GM12878 (cell line): ENCODE data around the gene SULT2B1. TPM values are rescaled to one million over a fixed set of nuclear protein-coding genes. Genes with fewer than 3 reads are reported as not detected.

Source experiments
- BMI1 ChIP-seq: fragments of 450-650 bp; IDR thresholded peaks from 2 replicates; pipeline ENCODE4 v1.6.1; 2016; ENCODE audit warnings: mild to moderate bottlenecking, moderate library complexity, borderline replicate concordance
- EED ChIP-seq: sonication (generic); IDR thresholded peaks from 2 replicates; pipeline ENCODE4 v1.6.1; 2016; ENCODE audit warnings: antibody characterized with exemption, low read depth
- ETV6 ChIP-seq, 2 experiments: fragments of 450-650 bp in 1 of 2; IDR thresholded peaks in 1 of 2; conservative IDR thresholded peaks in 1 of 2; 2 replicates each; pipeline ENCODE4 v1.6.1; 2014; ENCODE audit warnings: antibody characterized with exemption in 1 of 2, borderline replicate concordance in 1 of 2, low read depth in 1 of 2, mild to moderate bottlenecking in 1 of 2, moderate library complexity in 1 of 2
- IKZF2 ChIP-seq, 2 experiments: fragments of 450-650 bp; IDR thresholded peaks; 2 replicates each; pipeline ENCODE4 v1.6.1; 2017; ENCODE audit warnings: mild to moderate bottlenecking in 2 of 2, moderate library complexity in 2 of 2
- JUNB ChIP-seq: IDR thresholded peaks from 2 replicates; pipeline ENCODE4 v1.6.1; 2016; ENCODE audit warnings: antibody characterized with exemption, mild to moderate bottlenecking
- KAT2A ChIP-seq: conservative IDR thresholded peaks from 2 replicates; pipeline ENCODE4 v1.6.1; 2011; ENCODE audit warnings: low read depth, low read length; ENCODE audit not compliant: control insufficient read depth
- MXI1 ChIP-seq: fragments of 150-350 bp; IDR thresholded peaks from 2 replicates; pipeline ENCODE4 v1.6.1; 2011; ENCODE audit warnings: low read depth, mild to moderate bottlenecking, inconsistent platforms, low read length, improper control_type of control experiment
- NBN ChIP-seq: fragments of 450-650 bp; IDR thresholded peaks from 2 replicates; pipeline ENCODE4 v1.6.1; 2016
- NR2F1 ChIP-seq: fragments of 450-650 bp; conservative IDR thresholded peaks from 2 replicates; pipeline ENCODE4 v1.6.1; 2017; ENCODE audit warnings: mild to moderate bottlenecking
- POLR2A ChIP-seq: IDR thresholded peaks from 2 replicates; pipeline ENCODE4 v1.6.1; 2011; ENCODE audit warnings: low read depth, mild to moderate bottlenecking, low read length
- POLR2AphosphoS5 ChIP-seq: IDR thresholded peaks from 2 replicates; pipeline ENCODE4 v1.6.1; 2011; ENCODE audit warnings: mild to moderate bottlenecking, low read length, inconsistent platforms
- POU2F2 ChIP-seq: IDR thresholded peaks from 3 replicates; pipeline ENCODE4 v1.6.1; 2011; ENCODE audit warnings: low read depth, mild to moderate bottlenecking, low read length, borderline replicate concordance
- SMARCA5 ChIP-seq: fragments of 450-650 bp; IDR thresholded peaks from 2 replicates; pipeline ENCODE4 v1.6.1; 2017; ENCODE audit warnings: mild to moderate bottlenecking
- ZNF207 ChIP-seq: fragments of 450-650 bp; IDR thresholded peaks from 2 replicates; pipeline ENCODE4 v1.6.1; 2014; ENCODE audit warnings: antibody characterized with exemption, mild to moderate bottlenecking, borderline replicate concordance
- polyA plus RNA-seq, 11 experiments: library from polyadenylated mRNA; depleted of rRNA in 4 of 11; unstranded in 6 of 11; stranded (reverse) in 5 of 11; fragments of >200 nt; fragmentation: Nextera tagmentation in 4 of 11; fragmentation: Illumina TruSeq in 1 of 11; extraction: Ambion mirVana in 4 of 11; extraction: Trizol in 1 of 11; gene quantifications; 1 replicate in 1 of 11; 2 replicates in 10 of 11; pipeline versions ENCODE4 v1.2.1 to v1.2.3, GENCODE V29; 2011 to 2016; ENCODE audit warnings: inconsistent platforms in 2 of 11, missing spikeins in 2 of 11, low read depth in 1 of 11
- total RNA-seq, 4 experiments: library from RNA; depleted of rRNA in 3 of 4; stranded (reverse); fragments of >200 nt in 3 of 4; fragmentation: Illumina TruSeq in 1 of 4; extraction: Trizol in 1 of 4; gene quantifications; 2 replicates each; pipeline versions ENCODE4 v1.2.1 to v1.2.3, GENCODE V29; 2013 to 2021
- TF ChIP-seq, protein P1 (sequence below): fragments of 450-650 bp; formaldehyde crosslinking; IDR thresholded peaks from 2 replicates; pipeline ENCODE4 v1.4.0; 2022; ENCODE audit warnings: mild to moderate bottlenecking, moderate library complexity
- TF ChIP-seq, protein P2 (sequence below): fragments of 450-650 bp; IDR thresholded peaks from 2 replicates; pipeline ENCODE4 v1.6.1; 2017; ENCODE audit warnings: low read depth, mild to moderate bottlenecking, moderate library complexity
- TF ChIP-seq, protein P3 (sequence below): fragments of 450-650 bp; IDR thresholded peaks from 2 replicates; pipeline ENCODE4 v1.6.1; 2017; ENCODE audit warnings: mild to moderate bottlenecking, low read depth, inconsistent platforms; ENCODE audit not compliant: poor library complexity, severe bottlenecking
- TF ChIP-seq, protein P4 (sequence below): fragments of 150-350 bp; IDR thresholded peaks from 2 replicates; pipeline ENCODE4 v1.6.1; 2014; ENCODE audit warnings: mild to moderate bottlenecking, low read depth, low read length
- TF ChIP-seq, protein P5 (sequence below): fragments of 450-650 bp; conservative IDR thresholded peaks from 2 replicates; pipeline ENCODE4 v1.6.1; 2017; ENCODE audit warnings: mild to moderate bottlenecking, moderate library complexity

Gene SULT2B1
- total and polyA plus RNA-seq, 10 of the 15 experiments (the other 5 are each of a cell fraction or from before 2014, with no cell fraction given) = 0.11 to 0.14 TPM; not detected in 8

DNA sequence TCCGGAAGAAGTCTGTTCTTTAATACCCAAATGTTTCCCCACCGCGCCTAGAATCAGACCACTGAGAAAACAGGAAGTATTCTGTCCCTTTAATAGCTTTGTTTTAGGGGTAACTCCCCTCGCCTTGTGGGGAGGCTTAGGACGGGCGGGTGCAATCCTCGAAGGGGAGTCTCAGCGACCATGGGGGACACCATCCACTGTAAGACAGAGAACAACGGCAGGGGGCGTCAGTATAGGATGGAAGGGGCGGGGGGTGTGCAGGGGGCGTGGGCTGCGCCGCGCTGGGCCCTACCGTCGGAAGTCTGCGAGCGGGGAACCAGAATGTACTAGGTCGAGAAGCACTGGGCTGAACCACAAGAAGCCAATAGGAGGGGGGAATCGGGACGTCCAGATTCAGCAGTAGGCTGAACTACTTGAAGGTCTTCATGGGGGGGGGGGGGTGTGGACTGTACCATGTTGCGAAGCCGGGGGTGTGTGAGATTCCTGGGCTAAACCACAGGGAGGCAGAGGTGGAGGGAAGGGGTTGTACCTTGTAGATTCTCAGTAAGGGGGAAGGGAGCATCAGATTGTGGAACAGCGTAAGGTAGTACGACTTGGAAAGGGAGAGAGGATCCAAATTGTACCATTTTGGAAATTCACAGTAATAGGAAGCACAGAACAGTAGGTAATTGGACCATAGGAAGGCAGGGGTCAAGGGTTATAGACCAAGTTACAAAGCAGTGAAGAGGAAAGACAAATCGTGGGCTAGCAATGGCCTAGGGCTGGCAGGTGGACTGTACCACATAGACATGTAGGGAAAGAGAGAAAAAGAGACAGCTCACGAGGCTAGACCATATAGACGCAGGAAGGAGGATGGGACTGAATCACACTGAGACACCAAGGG lies 86.2 kb downstream of the SULT2B1 start (continued):
- TF ChIP-seq, protein P1, sequence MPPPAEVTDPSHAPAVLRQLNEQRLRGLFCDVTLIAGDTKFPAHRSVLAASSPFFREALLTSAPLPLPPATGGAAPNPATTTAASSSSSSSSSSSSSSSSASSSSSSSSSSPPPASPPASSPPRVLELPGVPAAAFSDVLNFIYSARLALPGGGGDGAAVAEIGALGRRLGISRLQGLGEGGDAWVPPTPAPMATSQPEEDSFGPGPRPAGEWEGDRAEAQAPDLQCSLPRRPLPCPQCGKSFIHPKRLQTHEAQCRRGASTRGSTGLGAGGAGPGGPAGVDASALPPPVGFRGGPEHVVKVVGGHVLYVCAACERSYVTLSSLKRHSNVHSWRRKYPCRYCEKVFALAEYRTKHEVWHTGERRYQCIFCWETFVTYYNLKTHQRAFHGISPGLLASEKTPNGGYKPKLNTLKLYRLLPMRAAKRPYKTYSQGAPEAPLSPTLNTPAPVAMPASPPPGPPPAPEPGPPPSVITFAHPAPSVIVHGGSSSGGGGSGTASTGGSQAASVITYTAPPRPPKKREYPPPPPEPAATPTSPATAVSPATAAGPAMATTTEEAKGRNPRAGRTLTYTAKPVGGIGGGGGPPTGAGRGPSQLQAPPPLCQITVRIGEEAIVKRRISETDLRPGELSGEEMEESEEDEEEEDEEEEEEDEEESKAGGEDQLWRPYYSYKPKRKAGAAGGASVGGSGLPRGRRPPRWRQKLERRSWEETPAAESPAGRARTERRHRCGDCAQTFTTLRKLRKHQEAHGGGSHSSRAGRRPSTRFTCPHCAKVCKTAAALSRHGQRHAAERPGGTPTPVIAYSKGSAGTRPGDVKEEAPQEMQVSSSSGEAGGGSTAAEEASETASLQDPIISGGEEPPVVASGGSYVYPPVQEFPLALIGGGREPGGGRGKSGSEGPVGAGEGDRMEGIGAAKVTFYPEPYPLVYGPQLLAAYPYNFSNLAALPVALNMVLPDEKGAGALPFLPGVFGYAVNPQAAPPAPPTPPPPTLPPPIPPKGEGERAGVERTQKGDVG = no peak
- TF ChIP-seq BMI1 (no peak), ZNF207 (0 out of 2 replicates have a peak, but pooled peaks have one; percentile 47), SMARCA5 (0 out of 2 replicates have a peak, but pooled peaks have one; percentile 22), ETV6 (conservative IDR thresholded peaks at IDR 0.05 in 1 of 2, IDR thresholded peaks at IDR 0.05 in 1 of 2; ENCODE audit: borderline replicate concordance in 1 of 2, low read depth in 1 of 2) (no peak), POU2F2 (peak; percentile 17; the same call in 1 of the 3 replicates), POLR2AphosphoS5 (peak; percentile 82), NBN (peak; percentile 35), EED (no peak), JUNB (no peak), NR2F1 (peak; percentile 80), MXI1 (0 out of 2 replicates have a peak, but pooled peaks have one; percentile 8), KAT2A (no peak), POLR2A (peak; percentile 78), IKZF2 (IDR thresholded peaks at IDR 0.05) (peak; percentile 1 to 27; a peak in 3 of 4 replicates)
- TF ChIP-seq, protein P2, sequence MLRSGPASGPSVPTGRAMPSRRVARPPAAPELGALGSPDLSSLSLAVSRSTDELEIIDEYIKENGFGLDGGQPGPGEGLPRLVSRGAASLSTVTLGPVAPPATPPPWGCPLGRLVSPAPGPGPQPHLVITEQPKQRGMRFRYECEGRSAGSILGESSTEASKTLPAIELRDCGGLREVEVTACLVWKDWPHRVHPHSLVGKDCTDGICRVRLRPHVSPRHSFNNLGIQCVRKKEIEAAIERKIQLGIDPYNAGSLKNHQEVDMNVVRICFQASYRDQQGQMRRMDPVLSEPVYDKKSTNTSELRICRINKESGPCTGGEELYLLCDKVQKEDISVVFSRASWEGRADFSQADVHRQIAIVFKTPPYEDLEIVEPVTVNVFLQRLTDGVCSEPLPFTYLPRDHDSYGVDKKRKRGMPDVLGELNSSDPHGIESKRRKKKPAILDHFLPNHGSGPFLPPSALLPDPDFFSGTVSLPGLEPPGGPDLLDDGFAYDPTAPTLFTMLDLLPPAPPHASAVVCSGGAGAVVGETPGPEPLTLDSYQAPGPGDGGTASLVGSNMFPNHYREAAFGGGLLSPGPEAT = peak; percentile 61
- TF ChIP-seq, protein P3, sequence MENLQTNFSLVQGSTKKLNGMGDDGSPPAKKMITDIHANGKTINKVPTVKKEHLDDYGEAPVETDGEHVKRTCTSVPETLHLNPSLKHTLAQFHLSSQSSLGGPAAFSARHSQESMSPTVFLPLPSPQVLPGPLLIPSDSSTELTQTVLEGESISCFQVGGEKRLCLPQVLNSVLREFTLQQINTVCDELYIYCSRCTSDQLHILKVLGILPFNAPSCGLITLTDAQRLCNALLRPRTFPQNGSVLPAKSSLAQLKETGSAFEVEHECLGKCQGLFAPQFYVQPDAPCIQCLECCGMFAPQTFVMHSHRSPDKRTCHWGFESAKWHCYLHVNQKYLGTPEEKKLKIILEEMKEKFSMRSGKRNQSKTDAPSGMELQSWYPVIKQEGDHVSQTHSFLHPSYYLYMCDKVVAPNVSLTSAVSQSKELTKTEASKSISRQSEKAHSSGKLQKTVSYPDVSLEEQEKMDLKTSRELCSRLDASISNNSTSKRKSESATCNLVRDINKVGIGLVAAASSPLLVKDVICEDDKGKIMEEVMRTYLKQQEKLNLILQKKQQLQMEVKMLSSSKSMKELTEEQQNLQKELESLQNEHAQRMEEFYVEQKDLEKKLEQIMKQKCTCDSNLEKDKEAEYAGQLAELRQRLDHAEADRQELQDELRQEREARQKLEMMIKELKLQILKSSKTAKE = peak; percentile 62
- TF ChIP-seq, protein P4, sequence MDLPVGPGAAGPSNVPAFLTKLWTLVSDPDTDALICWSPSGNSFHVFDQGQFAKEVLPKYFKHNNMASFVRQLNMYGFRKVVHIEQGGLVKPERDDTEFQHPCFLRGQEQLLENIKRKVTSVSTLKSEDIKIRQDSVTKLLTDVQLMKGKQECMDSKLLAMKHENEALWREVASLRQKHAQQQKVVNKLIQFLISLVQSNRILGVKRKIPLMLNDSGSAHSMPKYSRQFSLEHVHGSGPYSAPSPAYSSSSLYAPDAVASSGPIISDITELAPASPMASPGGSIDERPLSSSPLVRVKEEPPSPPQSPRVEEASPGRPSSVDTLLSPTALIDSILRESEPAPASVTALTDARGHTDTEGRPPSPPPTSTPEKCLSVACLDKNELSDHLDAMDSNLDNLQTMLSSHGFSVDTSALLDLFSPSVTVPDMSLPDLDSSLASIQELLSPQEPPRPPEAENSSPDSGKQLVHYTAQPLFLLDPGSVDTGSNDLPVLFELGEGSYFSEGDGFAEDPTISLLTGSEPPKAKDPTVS = no peak
- TF ChIP-seq, protein P5, sequence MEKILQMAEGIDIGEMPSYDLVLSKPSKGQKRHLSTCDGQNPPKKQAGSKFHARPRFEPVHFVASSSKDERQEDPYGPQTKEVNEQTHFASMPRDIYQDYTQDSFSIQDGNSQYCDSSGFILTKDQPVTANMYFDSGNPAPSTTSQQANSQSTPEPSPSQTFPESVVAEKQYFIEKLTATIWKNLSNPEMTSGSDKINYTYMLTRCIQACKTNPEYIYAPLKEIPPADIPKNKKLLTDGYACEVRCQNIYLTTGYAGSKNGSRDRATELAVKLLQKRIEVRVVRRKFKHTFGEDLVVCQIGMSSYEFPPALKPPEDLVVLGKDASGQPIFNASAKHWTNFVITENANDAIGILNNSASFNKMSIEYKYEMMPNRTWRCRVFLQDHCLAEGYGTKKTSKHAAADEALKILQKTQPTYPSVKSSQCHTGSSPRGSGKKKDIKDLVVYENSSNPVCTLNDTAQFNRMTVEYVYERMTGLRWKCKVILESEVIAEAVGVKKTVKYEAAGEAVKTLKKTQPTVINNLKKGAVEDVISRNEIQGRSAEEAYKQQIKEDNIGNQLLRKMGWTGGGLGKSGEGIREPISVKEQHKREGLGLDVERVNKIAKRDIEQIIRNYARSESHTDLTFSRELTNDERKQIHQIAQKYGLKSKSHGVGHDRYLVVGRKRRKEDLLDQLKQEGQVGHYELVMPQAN = 0 out of 2 replicates have a peak, but pooled peaks have one; percentile 38
